Fibroblast of lung (primary cell): ENCODE results near the gene UTS2B. TPM values are rescaled to one million over a fixed set of nuclear protein-coding genes. Genes with fewer than 3 reads are reported as not detected.

ENCODE experiments used
- DNase-seq, 2 donors: peaks; one replicate each; pipeline versions ENCODE4 v3.0.0 to v3.0.0-alpha.2; 2010; ENCODE audit warnings: low read depth in 2 of 2
- H2AFZ ChIP-seq: 2 replicates; pipeline ENCODE4 v1.5.1; 2012; ENCODE audit warnings: low read length, control low read depth, inconsistent platforms
- H3K27ac ChIP-seq: 2 replicates; pipeline ENCODE4 v1.5.1; 2011; ENCODE audit warnings: low read length, control low read depth; ENCODE audit not compliant: insufficient read depth
- H3K27me3 ChIP-seq: 2 replicates; pipeline ENCODE4 v1.5.1; 2011; ENCODE audit warnings: mild to moderate bottlenecking, low read length; ENCODE audit not compliant: control insufficient read depth, insufficient read depth
- H3K36me3 ChIP-seq: 2 replicates; pipeline ENCODE4 v1.5.1; 2011; ENCODE audit warnings: low read length; ENCODE audit not compliant: control insufficient read depth, insufficient read depth
- H3K4me1 ChIP-seq: 2 replicates; pipeline ENCODE4 v1.5.1; 2011; ENCODE audit warnings: low read length; ENCODE audit not compliant: control insufficient read depth, insufficient read depth; ENCODE audit errors: extremely low read depth
- H3K4me2 ChIP-seq: 2 replicates; pipeline ENCODE4 v1.5.1; 2011; ENCODE audit warnings: low read length, control low read depth; ENCODE audit not compliant: insufficient read depth; ENCODE audit errors: extremely low read depth
- H3K4me3 ChIP-seq, 4 experiments: fragments of 200-600 bp in 1 of 4; sonication (generic) in 1 of 4; replicated peaks in 1 of 4; 2 replicates each; pipeline ENCODE4 v1.5.1; 2011 to 2016; ENCODE audit warnings: low read length in 4 of 4, low read depth in 3 of 4, mild to moderate bottlenecking in 3 of 4, control low read depth in 2 of 4, inconsistent platforms in 1 of 4, mixed read lengths in 1 of 4; ENCODE audit not compliant: insufficient read depth in 1 of 4; ENCODE audit errors: control extremely low read depth in 1 of 4
- H3K79me2 ChIP-seq: 2 replicates; pipeline ENCODE4 v1.5.1; 2012; ENCODE audit warnings: mild to moderate bottlenecking, low read length, inconsistent platforms; ENCODE audit not compliant: control insufficient read depth, insufficient read depth
- H3K9ac ChIP-seq: 2 replicates; pipeline ENCODE4 v1.5.1; 2011; ENCODE audit warnings: mild to moderate bottlenecking, low read length, control low read depth; ENCODE audit not compliant: insufficient read depth
- H3K9me3 ChIP-seq: 2 replicates; pipeline ENCODE4 v1.5.1; 2012; ENCODE audit warnings: low read depth, low read length; ENCODE audit not compliant: control insufficient read depth, insufficient read depth
- H4K20me1 ChIP-seq: 2 replicates; pipeline ENCODE4 v1.5.1; 2011; ENCODE audit warnings: low read length; ENCODE audit not compliant: control insufficient read depth, insufficient read depth; ENCODE audit errors: extremely low read depth
- CTCF ChIP-seq, 2 donors: IDR thresholded peaks in 1 of 2; conservative IDR thresholded peaks in 1 of 2; 1 replicate in 1 of 2; 2 replicates in 1 of 2; pipeline ENCODE4 v1.5.1; 2011 to 2012; ENCODE audit warnings: low read length in 2 of 2, control low read depth in 1 of 2, inconsistent platforms in 1 of 2, low read depth in 1 of 2, mild to moderate bottlenecking in 1 of 2
- EZH2 ChIP-seq: IDR thresholded peaks from 2 replicates; pipeline ENCODE4 v1.5.1; 2012; ENCODE audit warnings: low read length, control low read depth, mild to moderate bottlenecking; ENCODE audit errors: missing control alignments
- polyA plus RNA-seq, 2 donors: library from polyadenylated mRNA; depleted of rRNA in 1 of 2; stranded (reverse) in 1 of 2; unstranded in 1 of 2; fragments of >200 nt; gene quantifications; 2 replicates each; pipeline ENCODE4 v1.2.1, GENCODE V29; 2011 to 2012; ENCODE audit warnings: missing spikeins in 1 of 2
- total RNA-seq: library from RNA; depleted of rRNA; stranded (reverse); fragments of >200 nt; gene quantifications from 2 replicates; pipeline ENCODE4 v1.2.1, GENCODE V29; 2014

UTS2B gene
- total and polyA plus RNA-seq, 2 donors (not counting 1 experiment from before 2014, with no cell fraction given), result 0.99 to 1.3 TPM

GRCh38 chr3:191378142-191378812 is 48.0 kb upstream of the UTS2B start:
- no peaks in the 10 kb centered on the region for H4K20me1 ChIP-seq
- H3K4me3 ChIP-seq, result no peak overlapping the region
- H3K27ac ChIP-seq, result no peak overlapping the region
- peaks cover 12% of the 10 kb centered on the region for H3K4me1 ChIP-seq
- DNase-seq, result peak in 1 of 2 donors; percentile 27
- no peak for TF ChIP-seq EZH2
- TF ChIP-seq CTCF (conservative IDR thresholded peaks at IDR 0.05 in 1 of 2, IDR thresholded peaks at IDR 0.05 in 1 of 2; ENCODE audit: low read depth in 1 of 2, low read length in 2 of 2), result no peak
- no peaks in the 10 kb centered on the region for H3K9me3 ChIP-seq
- H3K79me2 ChIP-seq, result no peaks in the 10 kb centered on the region
- peaks cover 3% of the 10 kb centered on the region for H3K36me3 ChIP-seq
- H3K9ac ChIP-seq, result no peak overlapping the region
- H3K27me3 ChIP-seq, result no peaks in the 10 kb centered on the region
- H3K4me2 ChIP-seq, result peak overlapping the region; percentile 8
- no peak overlapping the region for H2AFZ ChIP-seq

GRCh38 chr3:191376516-191377141 is 46.3 kb upstream of the UTS2B start:
- peak overlapping the region in 1 of 4 experiments; percentile 1 for H3K4me3 ChIP-seq
- H2AFZ ChIP-seq, result peak overlapping the region; percentile 21
- no peak for TF ChIP-seq CTCF (conservative IDR thresholded peaks at IDR 0.05 in 1 of 2, IDR thresholded peaks at IDR 0.05 in 1 of 2; ENCODE audit: low read depth in 1 of 2, low read length in 2 of 2)
- TF ChIP-seq EZH2, result no peak
- peak overlapping the region; percentile 62 for H3K4me2 ChIP-seq
- H4K20me1 ChIP-seq, result no peaks in the 10 kb centered on the region
- peak; percentile 73 to 80 for DNase-seq
- no peaks in the 10 kb centered on the region for H3K9me3 ChIP-seq
- H3K4me1 ChIP-seq, result peaks cover 9% of the 10 kb centered on the region
- peak overlapping the region; percentile 67 for H3K27ac ChIP-seq
- no peak overlapping the region for H3K9ac ChIP-seq
- no peaks in the 10 kb centered on the region for H3K27me3 ChIP-seq
- peaks cover 3% of the 10 kb centered on the region for H3K36me3 ChIP-seq
- H3K79me2 ChIP-seq, result no peaks in the 10 kb centered on the region

- H2AFZ ChIP-seq, result no peak overlapping the region
- H3K4me3 ChIP-seq, result no peak overlapping the region
- H3K27me3 ChIP-seq, result no peaks in the 10 kb centered on the region
- DNase-seq, result peak in 1 of 2 donors; percentile 32
- H3K36me3 ChIP-seq, result peaks cover 5% of the 10 kb centered on the region
- no peak for TF ChIP-seq EZH2
- no peak for TF ChIP-seq CTCF (conservative IDR thresholded peaks at IDR 0.05 in 1 of 2, IDR thresholded peaks at IDR 0.05 in 1 of 2; ENCODE audit: low read depth in 1 of 2, low read length in 2 of 2)
- no peaks in the 10 kb centered on the region for H3K79me2 ChIP-seq
- H4K20me1 ChIP-seq, result no peaks in the 10 kb centered on the region
- H3K9ac ChIP-seq, result no peak overlapping the region
- no peak overlapping the region for H3K27ac ChIP-seq
- H3K4me1 ChIP-seq, result peaks cover 9% of the 10 kb centered on the region
- H3K4me2 ChIP-seq, result no peak overlapping the region
- H3K9me3 ChIP-seq, result no peaks in the 10 kb centered on the region
These were observed 43.0 kb upstream of the UTS2B start for GRCh38 chr3:191373327-191373726.
